ENCODE measurements around the gene YIPF5. TPM values are rescaled to one million over a fixed set of nuclear protein-coding genes. Genes with fewer than 3 reads are reported as not detected.

The YIPF5 gene
- total and polyA plus RNA-seq, 2 of the 4 experiments (the other 2 are of a cell fraction) = 64.4 to 172 TPM

DNA sequence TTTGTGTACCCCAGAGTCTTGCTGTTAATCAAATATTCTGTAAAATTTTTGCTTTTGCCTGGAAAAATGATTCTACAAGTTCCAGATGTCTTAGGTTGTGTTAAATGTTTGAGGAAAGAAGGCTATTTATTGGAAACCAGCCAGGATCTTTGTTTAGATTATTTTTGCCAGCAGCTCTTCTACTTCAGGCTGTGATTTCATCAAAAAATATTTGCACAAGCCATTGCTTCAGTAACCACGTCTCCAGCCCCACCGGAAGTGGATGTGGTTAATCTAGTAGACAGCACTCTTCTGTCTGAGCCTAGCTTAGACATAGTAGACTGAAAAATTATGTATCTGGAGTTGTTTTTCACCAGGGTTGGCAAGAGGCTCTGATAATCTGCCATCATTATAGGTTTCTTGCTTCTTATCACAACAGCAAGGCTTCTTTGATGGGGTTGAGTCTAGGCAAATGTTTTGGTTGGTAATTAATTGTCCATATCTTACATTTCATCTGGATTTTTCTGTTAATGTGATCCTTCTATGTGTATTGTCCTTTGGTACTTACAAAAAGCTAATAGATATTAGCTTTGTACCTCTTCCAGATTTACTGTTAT is 17.3 kb upstream of the YIPF5 start:
- WGBS, 2 experiments (ENCODE audit: extremely low coverage in 2 of 2, insufficient read length in 1 of 2) = no CpG with 5 or more reads among the region's 2 CpGs
- Histone ChIP-seq H3K56ac (ENCODE audit: extremely low read depth, insufficient read depth, low read length) (no peak overlapping the region), H3K9me1 (ENCODE audit: insufficient read depth, low read length) (no peaks in the 10 kb centered on the region), H2AK5ac (ENCODE audit: low read depth, low read length) (no peak overlapping the region), H3K27ac (ENCODE audit: insufficient read depth, low read length) (peak overlapping the region; percentile 34; the same call in 1 of the 2 replicates), H3K23ac (ENCODE audit: low read depth, low read length) (no peak overlapping the region; the same call in 1 of the 2 replicates), H4K20me1 (ENCODE audit: insufficient read depth, low read length) (no peaks in the 10 kb centered on the region), H3K14ac (replicated peaks; ENCODE audit: low read depth, low read length) (no peak overlapping the region), H3K36me3 (ENCODE audit: control insufficient read depth, insufficient read depth, low read length) (no peaks in the 10 kb centered on the region), H2BK20ac (ENCODE audit: low read depth, low read length) (peak overlapping the region; percentile 67; the same call in 1 of the 2 replicates), H2BK120ac (ENCODE audit: low read depth, low read length) (peak overlapping the region; percentile 79), H3K27me3 (ENCODE audit: control insufficient read depth, insufficient read depth, low read length) (no peaks in the 10 kb centered on the region), H4K91ac (ENCODE audit: insufficient read depth, low read depth, low read length) (no peak overlapping the region), H2BK5ac (ENCODE audit: low read depth, low read length, poor library complexity, severe bottlenecking) (peak overlapping the region; percentile 92), H2AK9ac (replicated peaks; ENCODE audit: low read depth, low read length, poor library complexity) (no peak overlapping the region), H3K4ac (ENCODE audit: low read depth, low read length) (peak overlapping the region; percentile 51; the same call in 1 of the 2 replicates), H3K9me3 (ENCODE audit: control insufficient read depth, insufficient read depth, low read length) (no peaks in the 10 kb centered on the region), H2AFZ (replicated peaks; ENCODE audit: low read length, poor library complexity) (no peak overlapping the region), H3K9ac (ENCODE audit: low read depth, low read length) (no peak overlapping the region; the same call in 1 of the 2 replicates), H3K18ac (ENCODE audit: low read depth, low read length) (peak overlapping the region; percentile 99; the same call in 1 of the 2 replicates), H3K4me3 (ENCODE audit: insufficient read depth, low read depth, low read length) (no peak overlapping the region), H3K4me1 (ENCODE audit: control insufficient read depth, insufficient read depth, low read length) (peaks cover 6% of the 10 kb centered on the region; the same call in 1 of the 2 replicates), H2BK15ac (ENCODE audit: low read depth, low read length) (no peak overlapping the region; the same call in 2 of the 3 replicates), H4K8ac (ENCODE audit: low read depth in 2 of 2, low read length in 2 of 2) (peak overlapping the region; percentile 41 to 65; a peak in 3 of 4 replicates), H3K4me2 (ENCODE audit: low read depth, low read length) (peak overlapping the region; percentile 91; the same call in 1 of the 2 replicates), H3K79me1 (ENCODE audit: low read depth in 1 of 2, low read length in 2 of 2) (no peaks in the 10 kb centered on the region), H4K5ac (ENCODE audit: low read depth, low read length) (peak overlapping the region; percentile 95; the same call in 1 of the 2 replicates)
- ATAC-seq (ENCODE audit: low read depth) (peak; percentile 68), DNase-seq (peak; percentile 99)
- POLR2A ChIA-PET (ENCODE audit: unreplicated experiment) = interaction anchor here (0.6 kb wide), 1 partner anchor 8 kb away, joined by 4 read pairs; no protein-coding TSS in a partner anchor
- in situ Hi-C loops (cut with MboI; ENCODE audit: low sequenced_read_pairs) = loop anchor here (25.0 kb wide), 1 partner anchor 1175 kb away; no protein-coding TSS in a partner anchor
- no TSS peak for BruUV-seq (replicated peaks)
- intact Hi-C loops (cut with micrococcal nuclease) = loop anchor here (10.0 kb wide), 1 partner anchor 1473 kb away; no protein-coding TSS in a partner anchor
- dilution Hi-C loops (cut with HindIII; ENCODE audit: low sequenced_read_pairs, unreplicated experiment) = no loop called here
- peak; percentile 93 for TF ChIP-seq CEBPB (IDR thresholded peaks at IDR 0.05; ENCODE audit: low read depth, low read length)
- no peak for TF ChIP-seq MAFK (IDR thresholded peaks at IDR 0.05; ENCODE audit: low read depth, low read length)
- TF ChIP-seq BHLHE40 (IDR thresholded peaks at IDR 0.05; ENCODE audit: low read depth, low read length) = no peak
- TF ChIP-seq FOS (IDR thresholded peaks at IDR 0.05; ENCODE audit: low read depth, low read length) = peak; percentile 43
- CTCF ChIA-PET = interaction anchor here (1.0 kb wide), 1 partner anchor 10 kb away, joined by 3 read pairs; no protein-coding TSS in a partner anchor

Measured in IMR-90 (cell line).